ENCODE data around the gene CNTF.

Gene CNTF

DNA sequence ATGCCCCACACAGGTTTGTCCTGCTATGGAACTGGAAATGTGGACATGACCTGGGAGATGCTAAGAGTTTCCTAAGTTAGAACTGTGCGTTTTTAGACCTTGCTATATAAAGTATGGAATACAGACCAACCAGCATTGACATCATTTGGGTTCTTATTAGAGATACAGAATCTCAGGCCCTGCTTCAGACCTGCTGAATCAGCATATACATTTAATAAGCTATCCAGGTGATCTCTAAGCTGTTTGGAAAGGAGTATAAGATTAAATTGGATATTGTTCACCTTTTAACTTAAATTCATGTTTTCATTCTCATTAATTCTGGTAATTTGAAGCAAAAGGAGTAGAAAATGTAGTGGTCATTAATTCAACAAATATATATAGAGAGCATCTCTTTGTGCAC, 6.9 kb upstream of the CNTF start:
- no peak for DNase-seq
- Histone ChIP-seq H3K27me3 (no peaks in the 10 kb centered on the region), H3K36me3 (peaks cover 14% of the 10 kb centered on the region), H3K9me3 (no peaks in the 10 kb centered on the region), H3K4me1 (no peaks in the 10 kb centered on the region), H3K4me3 (ENCODE audit: low read depth, low read length) (no peak overlapping the region)
- TF ChIP-seq, protein P1, sequence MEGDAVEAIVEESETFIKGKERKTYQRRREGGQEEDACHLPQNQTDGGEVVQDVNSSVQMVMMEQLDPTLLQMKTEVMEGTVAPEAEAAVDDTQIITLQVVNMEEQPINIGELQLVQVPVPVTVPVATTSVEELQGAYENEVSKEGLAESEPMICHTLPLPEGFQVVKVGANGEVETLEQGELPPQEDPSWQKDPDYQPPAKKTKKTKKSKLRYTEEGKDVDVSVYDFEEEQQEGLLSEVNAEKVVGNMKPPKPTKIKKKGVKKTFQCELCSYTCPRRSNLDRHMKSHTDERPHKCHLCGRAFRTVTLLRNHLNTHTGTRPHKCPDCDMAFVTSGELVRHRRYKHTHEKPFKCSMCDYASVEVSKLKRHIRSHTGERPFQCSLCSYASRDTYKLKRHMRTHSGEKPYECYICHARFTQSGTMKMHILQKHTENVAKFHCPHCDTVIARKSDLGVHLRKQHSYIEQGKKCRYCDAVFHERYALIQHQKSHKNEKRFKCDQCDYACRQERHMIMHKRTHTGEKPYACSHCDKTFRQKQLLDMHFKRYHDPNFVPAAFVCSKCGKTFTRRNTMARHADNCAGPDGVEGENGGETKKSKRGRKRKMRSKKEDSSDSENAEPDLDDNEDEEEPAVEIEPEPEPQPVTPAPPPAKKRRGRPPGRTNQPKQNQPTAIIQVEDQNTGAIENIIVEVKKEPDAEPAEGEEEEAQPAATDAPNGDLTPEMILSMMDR (IDR thresholded peaks at IDR 0.05; ENCODE audit: low read depth, low read length), result no peak

DNA sequence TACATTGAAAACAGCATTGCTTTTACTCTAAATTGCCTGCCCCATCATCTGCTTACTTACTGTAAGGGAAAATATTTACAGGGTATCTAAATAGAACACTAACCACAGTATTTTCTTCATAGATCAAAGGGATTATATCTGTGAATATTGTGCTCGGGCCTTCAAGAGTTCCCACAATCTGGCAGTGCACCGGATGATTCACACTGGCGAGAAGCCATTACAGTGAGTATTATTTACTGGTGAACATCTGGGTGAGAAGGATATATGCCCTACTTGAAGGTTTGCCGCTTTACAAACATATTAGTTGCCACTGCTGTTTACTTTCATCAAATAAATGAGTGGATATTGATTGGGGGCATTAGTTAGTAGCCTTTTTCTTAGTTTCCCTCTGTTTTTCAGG, 5.9 kb upstream of the CNTF start:
- no peak overlapping the region for H3K4me3 ChIP-seq (ENCODE audit: low read depth, low read length)
- peaks cover 17% of the 10 kb centered on the region for H3K36me3 ChIP-seq
- H3K27me3 ChIP-seq, result no peaks in the 10 kb centered on the region
- no peaks in the 10 kb centered on the region for H3K4me1 ChIP-seq
- no peaks in the 10 kb centered on the region for H3K9me3 ChIP-seq
- DNase-seq, result no peak
- TF ChIP-seq, protein P1 (IDR thresholded peaks at IDR 0.05; ENCODE audit: low read depth, low read length), result no peak

DNA sequence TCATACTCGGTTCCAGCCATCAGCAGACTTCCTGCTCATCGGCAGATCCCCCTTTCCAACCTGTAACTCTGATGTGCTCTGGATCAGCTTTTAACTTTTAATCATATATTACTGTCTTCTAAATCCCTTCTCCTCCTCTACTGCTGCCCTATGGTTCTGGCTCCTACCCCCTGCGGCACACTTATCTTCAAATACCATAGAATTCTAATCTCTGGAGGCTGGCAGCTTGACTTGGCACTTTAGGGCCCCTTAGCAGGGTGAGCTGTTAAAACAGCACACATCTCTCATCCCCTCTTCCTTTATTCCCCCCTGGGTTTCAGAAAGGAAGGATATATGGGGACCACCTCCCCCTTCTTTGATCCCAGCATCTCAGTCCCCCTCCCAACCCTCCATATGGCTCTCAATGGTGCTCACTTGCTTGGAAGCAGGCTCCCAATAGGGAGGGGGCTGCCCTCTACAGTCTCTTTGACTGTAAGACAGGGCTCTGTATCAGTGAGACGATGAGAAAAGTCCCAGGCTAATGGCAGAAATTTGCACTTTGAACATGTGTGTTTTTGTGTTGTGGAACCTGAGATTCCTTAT, 4.4 kb upstream of the CNTF start:
- Histone ChIP-seq H3K27me3 (no peaks in the 10 kb centered on the region), H3K9me3 (no peaks in the 10 kb centered on the region), H3K36me3 (peaks cover 17% of the 10 kb centered on the region), H3K4me3 (ENCODE audit: low read depth, low read length) (no peak overlapping the region), H3K4me1 (no peaks in the 10 kb centered on the region)
- DNase-seq, result no peak
- TF ChIP-seq, protein P1 (IDR thresholded peaks at IDR 0.05; ENCODE audit: low read depth, low read length), result peak; percentile 7; the same call in 1 of the 2 replicates

DNA sequence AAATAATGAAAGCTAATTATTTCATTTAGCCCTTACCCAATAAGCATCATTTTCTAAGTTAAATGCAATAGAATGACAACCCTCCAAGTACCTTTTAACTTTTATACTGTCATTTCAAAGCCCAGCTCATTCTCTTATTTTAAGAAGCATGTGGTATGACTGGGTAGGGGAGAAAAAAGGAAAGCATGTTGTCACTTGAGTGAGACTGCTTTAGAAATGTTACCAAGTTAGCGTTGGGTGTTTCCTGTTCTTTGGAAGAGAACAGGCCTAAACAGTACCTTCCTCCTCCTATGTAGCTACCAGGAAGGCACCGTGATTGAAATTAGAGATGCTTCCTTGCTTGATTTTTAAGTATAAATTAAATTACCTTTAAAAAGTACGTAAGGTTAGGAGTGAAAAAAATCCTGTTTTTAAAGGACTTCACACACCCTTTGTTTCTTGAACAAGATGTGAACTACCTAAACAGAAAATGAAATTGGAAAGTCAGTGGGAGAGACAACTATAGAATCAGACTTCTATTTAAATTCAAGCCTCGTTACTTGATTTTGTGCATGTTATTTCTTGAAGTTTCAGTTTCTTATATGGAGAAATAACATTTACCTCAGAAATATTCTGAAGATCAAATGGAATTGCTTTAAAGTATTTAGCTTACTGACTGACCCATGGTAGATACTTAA, 741 bp upstream of the CNTF start:
- Histone ChIP-seq H3K27me3 (no peaks in the 10 kb centered on the region), H3K36me3 (peaks cover 14% of the 10 kb centered on the region), H3K9me3 (no peaks in the 10 kb centered on the region), H3K4me3 (ENCODE audit: low read depth, low read length) (no peak overlapping the region), H3K4me1 (no peaks in the 10 kb centered on the region)
- TF ChIP-seq, protein P1 (IDR thresholded peaks at IDR 0.05; ENCODE audit: low read depth, low read length), result no peak
- no peak for DNase-seq

DNA sequence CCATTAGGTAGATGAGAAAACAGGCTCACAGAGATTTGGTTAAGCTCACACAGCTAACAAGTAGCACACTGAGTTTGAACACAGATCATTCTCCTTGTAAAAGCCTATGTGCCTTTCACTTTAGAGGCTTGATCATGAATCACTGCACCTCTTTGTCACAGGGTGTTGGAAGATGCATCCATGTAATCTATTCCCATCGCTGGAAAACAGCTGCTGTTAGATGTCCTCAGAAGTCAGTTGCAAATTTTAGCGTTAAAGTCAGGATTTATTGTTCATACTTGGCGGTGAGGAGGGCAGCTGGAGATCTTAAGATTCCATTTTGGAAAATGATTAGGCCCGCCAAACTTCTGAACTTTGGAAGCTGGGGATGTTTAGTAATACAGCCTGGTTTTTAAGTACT, 2.6 kb downstream of the CNTF start:
- Histone ChIP-seq H3K9me3 (no peaks in the 10 kb centered on the region), H3K4me1 (no peaks in the 10 kb centered on the region), H3K36me3 (peaks cover 9% of the 10 kb centered on the region), H3K4me3 (ENCODE audit: low read depth, low read length) (no peak overlapping the region), H3K27me3 (no peaks in the 10 kb centered on the region)
- TF ChIP-seq, protein P1 (IDR thresholded peaks at IDR 0.05; ENCODE audit: low read depth, low read length), result no peak
- DNase-seq, result no peak

DNA sequence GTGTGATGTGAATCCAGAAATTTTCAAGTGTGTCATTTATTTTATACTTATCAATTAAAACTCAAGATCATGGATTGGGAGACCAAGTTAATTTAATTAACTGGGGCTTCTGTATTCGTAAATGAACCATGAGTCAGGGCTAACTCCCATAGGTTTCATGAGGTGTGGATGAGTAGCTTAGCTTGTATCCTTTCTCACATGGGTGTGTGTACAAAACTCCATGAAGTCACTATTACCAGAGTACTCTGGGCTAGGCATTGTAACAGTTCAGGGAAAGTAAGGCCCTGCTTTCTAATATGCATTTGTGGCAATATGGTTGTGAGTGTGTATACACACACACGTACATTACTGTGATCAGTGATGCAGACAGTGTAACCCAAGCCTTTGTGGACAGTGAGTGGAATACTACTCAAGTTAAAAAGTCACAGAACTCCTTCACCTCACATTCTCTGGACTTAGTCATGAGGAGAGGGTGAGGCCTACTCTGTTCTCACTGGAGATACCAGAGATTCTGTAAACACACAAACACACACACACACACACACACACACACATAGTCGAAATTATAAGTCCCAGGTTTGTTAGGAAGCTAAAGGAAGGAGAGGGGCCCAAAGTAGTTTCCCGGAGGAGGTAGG, 3.5 kb downstream of the CNTF start:
- Histone ChIP-seq H3K27me3 (no peaks in the 10 kb centered on the region), H3K4me1 (no peaks in the 10 kb centered on the region), H3K9me3 (no peaks in the 10 kb centered on the region), H3K36me3 (peaks cover 8% of the 10 kb centered on the region), H3K4me3 (ENCODE audit: low read depth, low read length) (no peak overlapping the region)
- DNase-seq, result no peak
- TF ChIP-seq, protein P1 (IDR thresholded peaks at IDR 0.05; ENCODE audit: low read depth, low read length), result no peak

Measured in BE2C (cell line).